LNCAP (cell line): ENCODE data around the gene ZNF609.
A peak's percentile ranks its signal among the peaks of the same experiment; 100 is the strongest.

Experiments
- TF ChIP-seq, protein P1 (sequence below): fragments of 450-650 bp; IDR thresholded peaks from 2 replicates; pipeline ENCODE4 v1.5.1; 2017; ENCODE audit warnings: mild to moderate bottlenecking

ZNF609 gene, protein sequence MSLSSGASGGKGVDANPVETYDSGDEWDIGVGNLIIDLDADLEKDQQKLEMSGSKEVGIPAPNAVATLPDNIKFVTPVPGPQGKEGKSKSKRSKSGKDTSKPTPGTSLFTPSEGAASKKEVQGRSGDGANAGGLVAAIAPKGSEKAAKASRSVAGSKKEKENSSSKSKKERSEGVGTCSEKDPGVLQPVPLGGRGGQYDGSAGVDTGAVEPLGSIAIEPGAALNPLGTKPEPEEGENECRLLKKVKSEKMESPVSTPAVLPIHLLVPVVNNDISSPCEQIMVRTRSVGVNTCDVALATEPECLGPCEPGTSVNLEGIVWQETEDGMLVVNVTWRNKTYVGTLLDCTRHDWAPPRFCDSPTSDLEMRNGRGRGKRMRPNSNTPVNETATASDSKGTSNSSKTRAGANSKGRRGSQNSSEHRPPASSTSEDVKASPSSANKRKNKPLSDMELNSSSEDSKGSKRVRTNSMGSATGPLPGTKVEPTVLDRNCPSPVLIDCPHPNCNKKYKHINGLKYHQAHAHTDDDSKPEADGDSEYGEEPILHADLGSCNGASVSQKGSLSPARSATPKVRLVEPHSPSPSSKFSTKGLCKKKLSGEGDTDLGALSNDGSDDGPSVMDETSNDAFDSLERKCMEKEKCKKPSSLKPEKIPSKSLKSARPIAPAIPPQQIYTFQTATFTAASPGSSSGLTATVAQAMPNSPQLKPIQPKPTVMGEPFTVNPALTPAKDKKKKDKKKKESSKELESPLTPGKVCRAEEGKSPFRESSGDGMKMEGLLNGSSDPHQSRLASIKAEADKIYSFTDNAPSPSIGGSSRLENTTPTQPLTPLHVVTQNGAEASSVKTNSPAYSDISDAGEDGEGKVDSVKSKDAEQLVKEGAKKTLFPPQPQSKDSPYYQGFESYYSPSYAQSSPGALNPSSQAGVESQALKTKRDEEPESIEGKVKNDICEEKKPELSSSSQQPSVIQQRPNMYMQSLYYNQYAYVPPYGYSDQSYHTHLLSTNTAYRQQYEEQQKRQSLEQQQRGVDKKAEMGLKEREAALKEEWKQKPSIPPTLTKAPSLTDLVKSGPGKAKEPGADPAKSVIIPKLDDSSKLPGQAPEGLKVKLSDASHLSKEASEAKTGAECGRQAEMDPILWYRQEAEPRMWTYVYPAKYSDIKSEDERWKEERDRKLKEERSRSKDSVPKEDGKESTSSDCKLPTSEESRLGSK (N-terminal part only)

GRCh38 chr15:64460206-64460723, at the start of gene ZNF609:
TSS of gene ZNF609 (plus strand) at chr15:64460578. CDS start at chr15:64499420, 38,842 bp downstream.
- TF ChIP-seq, protein P1, sequence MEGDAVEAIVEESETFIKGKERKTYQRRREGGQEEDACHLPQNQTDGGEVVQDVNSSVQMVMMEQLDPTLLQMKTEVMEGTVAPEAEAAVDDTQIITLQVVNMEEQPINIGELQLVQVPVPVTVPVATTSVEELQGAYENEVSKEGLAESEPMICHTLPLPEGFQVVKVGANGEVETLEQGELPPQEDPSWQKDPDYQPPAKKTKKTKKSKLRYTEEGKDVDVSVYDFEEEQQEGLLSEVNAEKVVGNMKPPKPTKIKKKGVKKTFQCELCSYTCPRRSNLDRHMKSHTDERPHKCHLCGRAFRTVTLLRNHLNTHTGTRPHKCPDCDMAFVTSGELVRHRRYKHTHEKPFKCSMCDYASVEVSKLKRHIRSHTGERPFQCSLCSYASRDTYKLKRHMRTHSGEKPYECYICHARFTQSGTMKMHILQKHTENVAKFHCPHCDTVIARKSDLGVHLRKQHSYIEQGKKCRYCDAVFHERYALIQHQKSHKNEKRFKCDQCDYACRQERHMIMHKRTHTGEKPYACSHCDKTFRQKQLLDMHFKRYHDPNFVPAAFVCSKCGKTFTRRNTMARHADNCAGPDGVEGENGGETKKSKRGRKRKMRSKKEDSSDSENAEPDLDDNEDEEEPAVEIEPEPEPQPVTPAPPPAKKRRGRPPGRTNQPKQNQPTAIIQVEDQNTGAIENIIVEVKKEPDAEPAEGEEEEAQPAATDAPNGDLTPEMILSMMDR, result no peak

GRCh38 chr15:64412216-64412615, 48.2 kb upstream of the ZNF609 start:
- TF ChIP-seq, protein P1, result no peak

DNA sequence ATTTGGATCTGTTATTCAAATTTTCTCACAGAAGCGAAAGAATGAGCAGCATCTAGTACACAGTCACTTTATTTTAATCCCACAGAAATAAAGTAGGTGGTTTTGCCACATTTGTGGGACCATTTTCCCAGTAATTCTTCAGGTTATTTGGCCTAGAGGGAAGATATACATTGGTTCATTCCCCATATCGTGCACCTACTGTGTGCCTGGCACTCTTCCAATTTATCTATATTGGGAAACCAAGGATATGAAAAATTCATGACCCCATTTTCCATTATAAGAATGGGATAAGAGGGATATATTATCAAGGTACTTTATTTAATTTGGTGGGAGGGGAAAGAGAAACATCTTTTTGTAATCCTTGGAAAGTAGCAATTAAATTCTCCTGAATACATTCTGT, 37.7 kb upstream of the ZNF609 start:
- TF ChIP-seq, protein P1, result no peak

GRCh38 chr15:64423970-64424369, 36.4 kb upstream of the ZNF609 start:
- TF ChIP-seq, protein P1, result no peak

GRCh38 chr15:64425221-64425620, 35.2 kb upstream of the ZNF609 start:
- TF ChIP-seq, protein P1, result no peak

DNA sequence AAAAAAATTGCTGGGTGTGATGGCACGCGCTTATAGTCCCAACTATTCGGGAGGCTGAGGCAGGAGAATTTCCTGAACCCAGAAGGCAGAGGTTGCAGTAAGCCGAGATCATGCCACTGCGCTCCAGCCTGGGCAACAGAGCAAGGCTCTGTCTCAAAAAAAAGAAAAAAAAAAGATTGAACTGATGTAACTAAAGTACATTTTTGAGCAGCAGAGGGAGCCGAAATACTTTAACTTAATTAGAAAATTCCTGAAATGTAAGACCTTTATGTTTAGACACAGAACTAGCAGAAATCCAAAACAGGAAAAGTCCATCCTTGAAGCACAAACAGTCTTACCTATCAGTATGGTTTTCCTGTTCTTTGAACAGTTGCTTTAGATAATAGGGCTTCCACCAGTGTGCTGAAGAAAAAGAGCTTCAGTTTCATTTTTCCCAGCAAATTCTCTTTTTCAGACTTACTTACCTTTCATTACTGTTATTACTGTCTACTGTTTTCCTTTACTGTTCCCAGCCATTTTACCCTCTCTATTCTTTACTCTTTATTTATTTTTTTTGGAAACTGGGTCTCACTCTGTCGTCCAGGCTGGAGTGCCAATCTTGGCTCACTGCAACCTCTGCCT, 33.4 kb upstream of the ZNF609 start:
- TF ChIP-seq, protein P1, result peak; percentile 40; the same call in 1 of the 2 replicates
